IMR-90 (cell line): ENCODE data around the gene DDX3Y. TPM values are rescaled to one million over a fixed set of nuclear protein-coding genes. Genes with fewer than 3 reads are reported as not detected.

Source experiments
- ATAC-seq: fragments of 200-7000 bp; cut with Tn5 transposase; 2 replicates; pipeline ENCODE4 v1.9.1; 2020; ENCODE audit warnings: low read depth, mild to moderate bottlenecking, moderate library complexity
- BruUV-seq: library from RNA; stranded (reverse); fragments of 400-500 nt; replicated peaks from 2 replicates; lab custom pipeline; 2021; lab: Mats Ljungman, UMichigan
- CTCF ChIA-PET: fragments of 300-600 bp; formaldehyde crosslinking; extraction: SDS; loops from one replicate; lab custom pipeline; 2021; ENCODE audit warnings: antibody characterized with exemption; lab: Yijun Ruan, JAX
- POLR2A ChIA-PET: fragments of 300-600 bp; sonication (Branson Sonifier 250); formaldehyde crosslinking; loops from one replicate; lab custom pipeline; 2022; ENCODE audit warnings: antibody characterized with exemption; ENCODE audit not compliant: unreplicated experiment; lab: Charles Lee
- DNase-seq: peaks from one replicate; pipeline ENCODE4 v3.0.0; 2013
- H2AFZ ChIP-seq: replicated peaks from 2 replicates; pipeline ENCODE3; 2013; ENCODE audit warnings: low read length, mild to moderate bottlenecking; ENCODE audit not compliant: poor library complexity
- H2AK5ac ChIP-seq: 2 replicates; pipeline ENCODE4 v1.6.1; 2013; ENCODE audit warnings: low read depth, low read length, inconsistent platforms
- H2AK9ac ChIP-seq: replicated peaks from 2 replicates; pipeline ENCODE3; 2013; ENCODE audit warnings: mild to moderate bottlenecking, low read depth, low read length, moderate library complexity; ENCODE audit not compliant: poor library complexity
- H2BK120ac ChIP-seq: 2 replicates; pipeline ENCODE4 v1.6.1; 2013; ENCODE audit warnings: low read depth, low read length, inconsistent platforms
- H2BK15ac ChIP-seq: 3 replicates; pipeline ENCODE4 v1.6.1; 2013; ENCODE audit warnings: low read depth, low read length, inconsistent platforms
- H2BK20ac ChIP-seq: 2 replicates; pipeline ENCODE4 v1.6.1; 2013; ENCODE audit warnings: low read depth, mild to moderate bottlenecking, inconsistent platforms, low read length, moderate library complexity
- H2BK5ac ChIP-seq: 2 replicates; pipeline ENCODE4 v1.6.1; 2013; ENCODE audit warnings: mild to moderate bottlenecking, low read depth, low read length, inconsistent platforms; ENCODE audit not compliant: poor library complexity, severe bottlenecking
- H3K14ac ChIP-seq: replicated peaks from 2 replicates; pipeline ENCODE4 v1.6.1; 2013; ENCODE audit warnings: low read depth, low read length, inconsistent platforms
- H3K18ac ChIP-seq: 2 replicates; pipeline ENCODE4 v1.6.1; 2013; ENCODE audit warnings: low read depth, low read length, control low read depth
- H3K23ac ChIP-seq: 2 replicates; pipeline ENCODE4 v1.6.1; 2013; ENCODE audit warnings: low read depth, low read length, inconsistent platforms
- H3K27ac ChIP-seq: 2 replicates; pipeline ENCODE4 v1.5.1; 2013; ENCODE audit warnings: mild to moderate bottlenecking, control low read depth, low read length; ENCODE audit not compliant: insufficient read depth
- H3K27me3 ChIP-seq: 2 replicates; pipeline ENCODE4 v1.6.1; 2013; ENCODE audit warnings: low read length; ENCODE audit not compliant: control insufficient read depth, insufficient read depth
- H3K36me3 ChIP-seq: 2 replicates; pipeline ENCODE4 v1.6.1; 2013; ENCODE audit warnings: low read length, mixed read lengths; ENCODE audit not compliant: control insufficient read depth, insufficient read depth
- H3K4ac ChIP-seq: 2 replicates; pipeline ENCODE4 v1.6.1; 2013; ENCODE audit warnings: low read depth, low read length, inconsistent platforms
- H3K4me1 ChIP-seq: 2 replicates; pipeline ENCODE4 v1.6.1; 2013; ENCODE audit warnings: low read length, mixed read lengths; ENCODE audit not compliant: control insufficient read depth, insufficient read depth
- H3K4me2 ChIP-seq: 2 replicates; pipeline ENCODE4 v1.6.1; 2013; ENCODE audit warnings: low read depth, mild to moderate bottlenecking, control low read depth, low read length, moderate library complexity
- H3K4me3 ChIP-seq: 2 replicates; pipeline ENCODE4 v1.5.1; 2013; ENCODE audit warnings: low read depth, mild to moderate bottlenecking, control low read depth, low read length, moderate library complexity; ENCODE audit not compliant: insufficient read depth
- H3K56ac ChIP-seq: 2 replicates; pipeline ENCODE4 v1.6.1; 2013; ENCODE audit warnings: low read length, inconsistent platforms; ENCODE audit not compliant: insufficient read depth; ENCODE audit errors: extremely low read depth
- H3K79me1 ChIP-seq, 2 experiments: 2 replicates each; pipeline ENCODE4 v1.6.1; 2013; ENCODE audit warnings: low read length in 2 of 2, inconsistent platforms in 1 of 2, low read depth in 1 of 2
- H3K9ac ChIP-seq: 2 replicates; pipeline ENCODE4 v1.6.1; 2013; ENCODE audit warnings: low read depth, low read length, control low read depth
- H3K9me1 ChIP-seq: 2 replicates; pipeline ENCODE4 v1.6.1; 2013; ENCODE audit warnings: low read length, inconsistent platforms; ENCODE audit not compliant: insufficient read depth
- H3K9me3 ChIP-seq: 2 replicates; pipeline ENCODE4 v1.6.1; 2013; ENCODE audit warnings: low read length; ENCODE audit not compliant: control insufficient read depth, insufficient read depth
- H4K20me1 ChIP-seq: 2 replicates; pipeline ENCODE4 v1.6.1; 2013; ENCODE audit warnings: low read length, inconsistent platforms; ENCODE audit not compliant: insufficient read depth
- H4K5ac ChIP-seq: 2 replicates; pipeline ENCODE4 v1.6.1; 2013; ENCODE audit warnings: mild to moderate bottlenecking, low read depth, low read length, control low read depth
- H4K8ac ChIP-seq, 2 experiments: 2 replicates each; pipeline ENCODE4 v1.6.1; 2013; ENCODE audit warnings: low read depth in 2 of 2, low read length in 2 of 2, control low read depth in 1 of 2, inconsistent platforms in 1 of 2
- H4K91ac ChIP-seq: 2 replicates; pipeline ENCODE4 v1.6.1; 2013; ENCODE audit warnings: low read depth, low read length, inconsistent platforms; ENCODE audit not compliant: insufficient read depth
- BHLHE40 ChIP-seq: fragments of 150-350 bp; IDR thresholded peaks from 2 replicates; pipeline ENCODE4 v1.6.1; 2016; ENCODE audit warnings: mild to moderate bottlenecking, low read depth, low read length
- CEBPB ChIP-seq: IDR thresholded peaks from 2 replicates; pipeline ENCODE4 v1.6.1; 2012; ENCODE audit warnings: low read depth, low read length, improper control_type of control experiment
- CHD1 ChIP-seq: IDR thresholded peaks from 2 replicates; pipeline ENCODE4 v1.6.1; 2012; ENCODE audit warnings: low read depth, low read length, improper control_type of control experiment
- MAFK ChIP-seq: IDR thresholded peaks from 2 replicates; pipeline ENCODE4 v1.6.1; 2012; ENCODE audit warnings: low read depth, low read length, improper control_type of control experiment
- MXI1 ChIP-seq: IDR thresholded peaks from 2 replicates; pipeline ENCODE4 v1.6.1; 2012; ENCODE audit warnings: low read depth, mild to moderate bottlenecking, low read length, moderate library complexity, borderline replicate concordance
- NFE2L2 ChIP-seq: fragments of 150-350 bp; IDR thresholded peaks from 2 replicates; pipeline ENCODE4 v1.6.1; 2016; ENCODE audit warnings: low read depth, mild to moderate bottlenecking, low read length
- POLR2A ChIP-seq: IDR thresholded peaks from 2 replicates; pipeline ENCODE4 v1.6.1; 2012; ENCODE audit warnings: mild to moderate bottlenecking, low read depth, low read length
- RCOR1 ChIP-seq: IDR thresholded peaks from 2 replicates; pipeline ENCODE4 v1.6.1; 2012; ENCODE audit warnings: mild to moderate bottlenecking, low read length, improper control_type of control experiment; ENCODE audit not compliant: insufficient replicate concordance
- SMC3 ChIP-seq: fragments of 150-350 bp; IDR thresholded peaks from 2 replicates; pipeline ENCODE4 v1.6.1; 2016; ENCODE audit warnings: low read depth, mild to moderate bottlenecking, antibody characterized with exemption, low read length, moderate library complexity
- WGBS, 2 experiments: methylation state at CpG; one replicate each; pipeline versions ENCODE4 v1.1.5 to v1.1.7; 2013; ENCODE audit warnings: missing lambda C conversion rate in 2 of 2; ENCODE audit not compliant: insufficient read length in 1 of 2; ENCODE audit errors: extremely low coverage in 2 of 2; 5-methylcytosine and 5-hydroxymethylcytosine counted together
- dilution Hi-C: fragments of 300-500 bp; cut with HindIII; formaldehyde crosslinking; loops from one replicate; pipeline ENCODE4 v1.14.3; 2018; ENCODE audit warnings: low sequenced_read_pairs; ENCODE audit not compliant: unreplicated experiment
- in situ Hi-C: fragments of 300-500 bp; cut with MboI; formaldehyde crosslinking; loops from 3 replicates; pipeline ENCODE4 v1.14.3; 2019; ENCODE audit warnings: low sequenced_read_pairs, inconsistent platforms, mixed read lengths
- intact Hi-C: fragments of 100-400 bp; cut with micrococcal nuclease; formaldehyde crosslinking; loops from 2 replicates; pipeline ENCODE4 v1.10.0; 2022
- polyA plus RNA-seq, 3 experiments: library from polyadenylated mRNA; depleted of rRNA; stranded (reverse); fragments of >200 nt; gene quantifications; 2 replicates each; pipeline ENCODE4 v1.2.3, GENCODE V29; 2012; ENCODE audit warnings: low replicate concordance in 1 of 3
- total RNA-seq: library from RNA; depleted of rRNA; stranded (reverse); fragments of >200 nt; gene quantifications from 2 replicates; pipeline ENCODE4 v1.2.3, GENCODE V29; 2012
- TF ChIP-seq, protein P1 (sequence below): fragments of 150-350 bp; IDR thresholded peaks from 2 replicates; pipeline ENCODE4 v1.6.1; 2016; ENCODE audit warnings: low read depth, mild to moderate bottlenecking, low read length, moderate library complexity, borderline replicate concordance
- TF ChIP-seq, protein P2 (sequence below): conservative IDR thresholded peaks from 2 replicates; pipeline ENCODE4 v1.5.1; 2012; ENCODE audit warnings: mild to moderate bottlenecking, low read depth, low read length, improper control_type of control experiment
- TF ChIP-seq, protein P3 (sequence below): fragments of 150-350 bp; IDR thresholded peaks from 2 replicates; pipeline ENCODE4 v1.6.1; 2017; ENCODE audit warnings: mild to moderate bottlenecking, antibody characterized with exemption, low read length, low read depth

The DDX3Y gene
- total and polyA plus RNA-seq, 2 of the 4 experiments (the other 2 are of a cell fraction) = not detected

DNA sequence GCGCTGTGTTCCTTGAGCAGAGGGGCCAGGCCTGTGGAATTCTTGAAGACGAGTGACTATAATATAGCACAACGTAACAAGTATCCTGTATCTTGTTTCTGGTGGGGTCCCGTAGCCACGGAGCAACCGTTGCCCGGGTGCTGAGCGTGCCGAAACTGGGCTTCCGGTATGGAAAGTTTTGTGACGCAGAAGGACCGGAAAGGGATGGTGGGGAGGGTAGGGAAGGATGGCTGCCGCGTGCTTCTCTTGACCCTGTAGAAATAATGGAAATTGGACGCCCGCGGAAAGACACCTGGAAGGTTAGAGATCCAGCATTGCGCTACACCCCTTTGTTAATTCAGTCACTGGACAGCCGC, 827 bp downstream of the DDX3Y start:
- TF ChIP-seq, protein P1, sequence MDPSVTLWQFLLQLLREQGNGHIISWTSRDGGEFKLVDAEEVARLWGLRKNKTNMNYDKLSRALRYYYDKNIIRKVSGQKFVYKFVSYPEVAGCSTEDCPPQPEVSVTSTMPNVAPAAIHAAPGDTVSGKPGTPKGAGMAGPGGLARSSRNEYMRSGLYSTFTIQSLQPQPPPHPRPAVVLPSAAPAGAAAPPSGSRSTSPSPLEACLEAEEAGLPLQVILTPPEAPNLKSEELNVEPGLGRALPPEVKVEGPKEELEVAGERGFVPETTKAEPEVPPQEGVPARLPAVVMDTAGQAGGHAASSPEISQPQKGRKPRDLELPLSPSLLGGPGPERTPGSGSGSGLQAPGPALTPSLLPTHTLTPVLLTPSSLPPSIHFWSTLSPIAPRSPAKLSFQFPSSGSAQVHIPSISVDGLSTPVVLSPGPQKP = no peak
- TF ChIP-seq RCOR1 (no peak), MXI1 (no peak), NFE2L2 (no peak), MAFK (no peak), CEBPB (no peak), BHLHE40 (no peak), SMC3 (no peak), POLR2A (no peak), CHD1 (no peak)
- TF ChIP-seq, protein P2, sequence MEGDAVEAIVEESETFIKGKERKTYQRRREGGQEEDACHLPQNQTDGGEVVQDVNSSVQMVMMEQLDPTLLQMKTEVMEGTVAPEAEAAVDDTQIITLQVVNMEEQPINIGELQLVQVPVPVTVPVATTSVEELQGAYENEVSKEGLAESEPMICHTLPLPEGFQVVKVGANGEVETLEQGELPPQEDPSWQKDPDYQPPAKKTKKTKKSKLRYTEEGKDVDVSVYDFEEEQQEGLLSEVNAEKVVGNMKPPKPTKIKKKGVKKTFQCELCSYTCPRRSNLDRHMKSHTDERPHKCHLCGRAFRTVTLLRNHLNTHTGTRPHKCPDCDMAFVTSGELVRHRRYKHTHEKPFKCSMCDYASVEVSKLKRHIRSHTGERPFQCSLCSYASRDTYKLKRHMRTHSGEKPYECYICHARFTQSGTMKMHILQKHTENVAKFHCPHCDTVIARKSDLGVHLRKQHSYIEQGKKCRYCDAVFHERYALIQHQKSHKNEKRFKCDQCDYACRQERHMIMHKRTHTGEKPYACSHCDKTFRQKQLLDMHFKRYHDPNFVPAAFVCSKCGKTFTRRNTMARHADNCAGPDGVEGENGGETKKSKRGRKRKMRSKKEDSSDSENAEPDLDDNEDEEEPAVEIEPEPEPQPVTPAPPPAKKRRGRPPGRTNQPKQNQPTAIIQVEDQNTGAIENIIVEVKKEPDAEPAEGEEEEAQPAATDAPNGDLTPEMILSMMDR = no peak
- TF ChIP-seq, protein P3, sequence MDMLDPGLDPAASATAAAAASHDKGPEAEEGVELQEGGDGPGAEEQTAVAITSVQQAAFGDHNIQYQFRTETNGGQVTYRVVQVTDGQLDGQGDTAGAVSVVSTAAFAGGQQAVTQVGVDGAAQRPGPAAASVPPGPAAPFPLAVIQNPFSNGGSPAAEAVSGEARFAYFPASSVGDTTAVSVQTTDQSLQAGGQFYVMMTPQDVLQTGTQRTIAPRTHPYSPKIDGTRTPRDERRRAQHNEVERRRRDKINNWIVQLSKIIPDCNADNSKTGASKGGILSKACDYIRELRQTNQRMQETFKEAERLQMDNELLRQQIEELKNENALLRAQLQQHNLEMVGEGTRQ = no peak
- no peak overlapping the region for H3K18ac ChIP-seq
- H3K23ac ChIP-seq = no peak overlapping the region
- H2BK20ac ChIP-seq = no peak overlapping the region
- in situ Hi-C loops = no loop called here
- H3K9ac ChIP-seq = no peak overlapping the region
- H3K14ac ChIP-seq = no peak overlapping the region
- H2AK9ac ChIP-seq = no peak overlapping the region
- BruUV-seq = no TSS peak
- no peak overlapping the region for H2AFZ ChIP-seq
- ChIA-PET POLR2A (no interaction called here), CTCF (no interaction called here)
- H3K4ac ChIP-seq = no peak overlapping the region
- no peak overlapping the region for H3K4me2 ChIP-seq
- no peaks in the 10 kb centered on the region for H4K20me1 ChIP-seq
- no peaks in the 10 kb centered on the region for H3K27me3 ChIP-seq
- no peak overlapping the region for H2BK15ac ChIP-seq
- intact Hi-C loops = no loop called here
- no peak overlapping the region for H4K5ac ChIP-seq
- H4K91ac ChIP-seq = no peak overlapping the region
- ATAC-seq (no peak), DNase-seq (no peak)
- no peaks in the 10 kb centered on the region for H3K4me1 ChIP-seq
- dilution Hi-C loops = no loop called here
- WGBS, 2 experiments = no CpG with 5 or more reads among the region's 19 CpGs
- no peak overlapping the region for H2BK120ac ChIP-seq
- no peaks in the 10 kb centered on the region for H3K36me3 ChIP-seq
- no peak overlapping the region for H3K27ac ChIP-seq
- no peak overlapping the region for H3K56ac ChIP-seq
- no peak overlapping the region for H2AK5ac ChIP-seq
- H4K8ac ChIP-seq = no peak overlapping the region
- no peak overlapping the region for H2BK5ac ChIP-seq
- no peaks in the 10 kb centered on the region for H3K79me1 ChIP-seq
- no peak overlapping the region for H3K4me3 ChIP-seq
- H3K9me1 ChIP-seq = no peaks in the 10 kb centered on the region
- no peaks in the 10 kb centered on the region for H3K9me3 ChIP-seq
